ENCODE measurements around the gene KLHL3.

The KLHL3 gene

DNA sequence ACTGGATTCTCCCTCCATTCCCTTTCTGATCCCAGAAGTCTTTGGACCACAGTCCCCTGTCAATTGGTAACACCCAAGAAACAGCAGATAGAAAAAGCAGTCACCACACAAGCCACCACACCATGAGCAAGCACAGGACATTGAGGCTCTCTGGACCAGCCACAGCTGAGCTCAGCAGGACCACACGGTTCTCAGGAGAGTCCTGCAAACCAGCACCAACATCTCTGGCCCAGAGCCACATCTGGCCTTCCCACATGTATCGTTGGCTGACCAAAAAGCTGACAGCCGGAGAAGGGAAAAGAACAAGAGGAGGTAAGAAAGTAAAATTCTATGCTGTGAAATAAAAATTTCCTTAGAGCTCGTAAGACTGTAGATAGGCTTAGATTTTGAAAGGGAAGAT is 56.7 kb downstream of the KLHL3 start:
- H2AFZ ChIP-seq (ENCODE audit: low read length): no peak overlapping the region
- H3K36me3 ChIP-seq (ENCODE audit: insufficient read depth, low read length): no peaks in the 10 kb centered on the region
- H3K4me3 ChIP-seq (ENCODE audit: low read depth, low read length, poor library complexity, severe bottlenecking): no peak overlapping the region
- H3K9ac ChIP-seq (ENCODE audit: low read length): no peak overlapping the region
- no peaks in the 10 kb centered on the region for H4K20me1 ChIP-seq (ENCODE audit: insufficient read depth, low read length)
- H3K9me2 ChIP-seq (ENCODE audit: low read depth, low read length): no peaks in the 10 kb centered on the region
- H3F3A ChIP-seq (ENCODE audit: insufficient read depth, low read length): no peaks in the 10 kb centered on the region
- H3K9me3 ChIP-seq (ENCODE audit: low read length): no peaks in the 10 kb centered on the region
- H3K4me2 ChIP-seq (ENCODE audit: low read length): no peak overlapping the region
- no peaks in the 10 kb centered on the region for H3K4me1 ChIP-seq (ENCODE audit: insufficient read depth, low read length, severe bottlenecking)
- no peaks in the 10 kb centered on the region for H3K27me3 ChIP-seq (ENCODE audit: insufficient read depth, low read length)
- H3K79me2 ChIP-seq (ENCODE audit: insufficient read depth, low read length): no peaks in the 10 kb centered on the region
- TF ChIP-seq, protein P1, sequence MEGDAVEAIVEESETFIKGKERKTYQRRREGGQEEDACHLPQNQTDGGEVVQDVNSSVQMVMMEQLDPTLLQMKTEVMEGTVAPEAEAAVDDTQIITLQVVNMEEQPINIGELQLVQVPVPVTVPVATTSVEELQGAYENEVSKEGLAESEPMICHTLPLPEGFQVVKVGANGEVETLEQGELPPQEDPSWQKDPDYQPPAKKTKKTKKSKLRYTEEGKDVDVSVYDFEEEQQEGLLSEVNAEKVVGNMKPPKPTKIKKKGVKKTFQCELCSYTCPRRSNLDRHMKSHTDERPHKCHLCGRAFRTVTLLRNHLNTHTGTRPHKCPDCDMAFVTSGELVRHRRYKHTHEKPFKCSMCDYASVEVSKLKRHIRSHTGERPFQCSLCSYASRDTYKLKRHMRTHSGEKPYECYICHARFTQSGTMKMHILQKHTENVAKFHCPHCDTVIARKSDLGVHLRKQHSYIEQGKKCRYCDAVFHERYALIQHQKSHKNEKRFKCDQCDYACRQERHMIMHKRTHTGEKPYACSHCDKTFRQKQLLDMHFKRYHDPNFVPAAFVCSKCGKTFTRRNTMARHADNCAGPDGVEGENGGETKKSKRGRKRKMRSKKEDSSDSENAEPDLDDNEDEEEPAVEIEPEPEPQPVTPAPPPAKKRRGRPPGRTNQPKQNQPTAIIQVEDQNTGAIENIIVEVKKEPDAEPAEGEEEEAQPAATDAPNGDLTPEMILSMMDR (IDR thresholded peaks at IDR 0.05; ENCODE audit: low read length): no peak
- TF ChIP-seq EZH2 (IDR thresholded peaks at IDR 0.05; ENCODE audit: borderline replicate concordance, low read length): no peak
- no peak overlapping the region for H3K27ac ChIP-seq (ENCODE audit: low read depth, low read length, poor library complexity, severe bottlenecking)

GRCh38 chr5:137672881-137673280 is 63.0 kb downstream of the KLHL3 start:
- no peaks in the 10 kb centered on the region for H3K9me3 ChIP-seq (ENCODE audit: low read length)
- H3K27me3 ChIP-seq (ENCODE audit: insufficient read depth, low read length): no peaks in the 10 kb centered on the region
- no peak overlapping the region for H3K4me3 ChIP-seq (ENCODE audit: low read depth, low read length, poor library complexity, severe bottlenecking)
- H3K4me1 ChIP-seq (ENCODE audit: insufficient read depth, low read length, severe bottlenecking): no peaks in the 10 kb centered on the region
- no peak overlapping the region for H3K9ac ChIP-seq (ENCODE audit: low read length)
- no peaks in the 10 kb centered on the region for H3K36me3 ChIP-seq (ENCODE audit: insufficient read depth, low read length)
- no peaks in the 10 kb centered on the region for H3K9me2 ChIP-seq (ENCODE audit: low read depth, low read length)
- H3F3A ChIP-seq (ENCODE audit: insufficient read depth, low read length): no peaks in the 10 kb centered on the region
- no peak overlapping the region for H3K27ac ChIP-seq (ENCODE audit: low read depth, low read length, poor library complexity, severe bottlenecking)
- H4K20me1 ChIP-seq (ENCODE audit: insufficient read depth, low read length): no peaks in the 10 kb centered on the region
- no peak overlapping the region for H3K4me2 ChIP-seq (ENCODE audit: low read length)
- no peak for TF ChIP-seq EZH2 (IDR thresholded peaks at IDR 0.05; ENCODE audit: borderline replicate concordance, low read length)
- TF ChIP-seq, protein P1 (IDR thresholded peaks at IDR 0.05; ENCODE audit: low read length): no peak
- H2AFZ ChIP-seq (ENCODE audit: low read length): no peak overlapping the region
- no peaks in the 10 kb centered on the region for H3K79me2 ChIP-seq (ENCODE audit: insufficient read depth, low read length)

- no peaks in the 10 kb centered on the region for H3K27me3 ChIP-seq (ENCODE audit: insufficient read depth, low read length)
- TF ChIP-seq, protein P1 (IDR thresholded peaks at IDR 0.05; ENCODE audit: low read length): no peak
- no peak for TF ChIP-seq EZH2 (IDR thresholded peaks at IDR 0.05; ENCODE audit: borderline replicate concordance, low read length)
- no peak overlapping the region for H3K9ac ChIP-seq (ENCODE audit: low read length)
- H3K4me1 ChIP-seq (ENCODE audit: insufficient read depth, low read length, severe bottlenecking): no peaks in the 10 kb centered on the region
- H3K36me3 ChIP-seq (ENCODE audit: insufficient read depth, low read length): no peaks in the 10 kb centered on the region
- no peak overlapping the region for H2AFZ ChIP-seq (ENCODE audit: low read length)
- H3K79me2 ChIP-seq (ENCODE audit: insufficient read depth, low read length): no peaks in the 10 kb centered on the region
- H3K27ac ChIP-seq (ENCODE audit: low read depth, low read length, poor library complexity, severe bottlenecking): no peak overlapping the region
- no peak overlapping the region for H3K4me3 ChIP-seq (ENCODE audit: low read depth, low read length, poor library complexity, severe bottlenecking)
- H3K4me2 ChIP-seq (ENCODE audit: low read length): no peak overlapping the region
- H3K9me3 ChIP-seq (ENCODE audit: low read length): no peaks in the 10 kb centered on the region
- no peaks in the 10 kb centered on the region for H3K9me2 ChIP-seq (ENCODE audit: low read depth, low read length)
- no peaks in the 10 kb centered on the region for H4K20me1 ChIP-seq (ENCODE audit: insufficient read depth, low read length)
- H3F3A ChIP-seq (ENCODE audit: insufficient read depth, low read length): no peaks in the 10 kb centered on the region
Observed at GRCh38 chr5:137672001-137672400, 63.9 kb downstream of the KLHL3 start.

All from OCI-LY1 (cell line).